Measurements from ENCODE around the gene REEP5. TPM values are rescaled to one million over a fixed set of nuclear protein-coding genes. Genes with fewer than 3 reads are reported as not detected.

The REEP5 gene
- total and polyA plus RNA-seq, 9 of the 15 experiments (the other 6 are each of a cell fraction or from before 2014, with no cell fraction given): 14.7 to 102 (median 36.0) TPM

GRCh38 chr5:112957036-112957808 lies 35.2 kb upstream of the REEP5 start:
- intact Hi-C loops (cut with micrococcal nuclease): no loop called here
- DNase-seq (ENCODE audit: extremely low read depth in 1 of 4, low spot score in 3 of 4) (no peak), ATAC-seq (no peak), FAIRE-seq (no peak)
- TF ChIP-seq SNRNP70 (optimal IDR thresholded peaks at IDR 0.05; ENCODE audit: low read depth, low read length) (no peak), JUNB (CRISPR knock-in tag; conservative IDR thresholded peaks at IDR 0.05) (no peak), EWSR1 (IDR thresholded peaks at IDR 0.05; ENCODE audit: borderline replicate concordance, low read depth, partially characterized antibody) (no peak)
- Histone ChIP-seq H3K79me2 (ENCODE audit: control insufficient read depth, insufficient read depth, low read length) (no peaks in the 10 kb centered on the region), H3K9me3 (replicated peaks; ENCODE audit: control insufficient read depth, insufficient read depth, low read depth, low read length) (no peaks in the 10 kb centered on the region), H2AFZ (ENCODE audit: low read depth, low read length) (no peak overlapping the region), H3K4me2 (ENCODE audit: insufficient read depth, low read length) (no peak overlapping the region), H4K20me1 (replicated peaks; ENCODE audit: control insufficient read depth, insufficient read depth, low read length) (no peaks in the 10 kb centered on the region), H3K27ac (ENCODE audit: extremely low read depth, low read depth, low read length) (no peak overlapping the region), H3K27me3 (ENCODE audit: control insufficient read depth in 2 of 2, insufficient read depth in 2 of 2, low read length in 2 of 2) (no peaks in the 10 kb centered on the region), H3K4me1 (replicated peaks in 1 of 2; ENCODE audit: control insufficient read depth in 2 of 2, insufficient read depth in 2 of 2, low read length in 2 of 2) (peaks cover 5 to 6% of the 10 kb centered on the region in 2 experiments; a peak in 4 of 5 replicates), H3K36me3 (ENCODE audit: control insufficient read depth, insufficient read depth, low read length) (no peaks in the 10 kb centered on the region), H3K4me3 (no peak overlapping the region), H3K9ac (ENCODE audit: insufficient read depth in 1 of 2, low read depth in 2 of 2, low read length in 2 of 2) (no peak overlapping the region), H3K9me1 (ENCODE audit: control insufficient read depth, insufficient read depth, low read length) (no peaks in the 10 kb centered on the region)
- BruUV-seq (replicated peaks): no TSS peak
- in situ Hi-C loops (cut with MboI): no loop called here
- CTCF ChIA-PET (ENCODE audit: low intra/inter-chr PET ratio): interaction anchor here (0.6 kb wide), 1 partner anchor 26 kb away, joined by 3 read pairs; no protein-coding TSS in a partner anchor
- WGBS (ENCODE audit: insufficient coverage, low coverage, missing lambda C conversion rate): 32% methylated on average over 2 of the region's 2 CpGs
- POLR2A ChIA-PET: interaction anchor here (0.7 kb wide), 1 partner anchor 186 kb away, joined by 3 read pairs; no protein-coding TSS in a partner anchor

DNA sequence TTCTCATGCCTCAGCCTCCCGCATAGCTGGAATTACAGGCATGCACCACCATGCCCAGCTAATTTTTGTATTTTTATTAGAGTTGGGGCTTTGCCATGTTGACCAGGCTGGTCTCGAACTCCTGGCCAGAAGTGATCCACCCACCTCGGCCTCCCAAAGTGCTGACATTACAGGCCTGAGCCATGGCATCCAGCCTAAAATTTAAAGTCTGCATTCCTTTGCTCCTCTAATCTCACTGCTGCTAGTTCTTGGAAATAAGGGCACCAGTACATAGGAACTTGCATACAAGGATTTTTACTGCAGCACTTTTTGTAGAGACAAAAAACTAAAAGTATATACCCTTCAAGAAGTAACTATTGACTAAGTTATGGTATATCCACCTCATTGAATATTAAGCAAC lies 34.6 kb upstream of the REEP5 start:
- CTCF ChIA-PET (ENCODE audit: low intra/inter-chr PET ratio): no interaction called here
- FAIRE-seq: no peak
- DNase-seq (ENCODE audit: extremely low read depth in 1 of 4, low spot score in 3 of 4): no peak

More for the DNA sequence above, 34.6 kb upstream of the REEP5 start:
- BruUV-seq (replicated peaks): no TSS peak
- Histone ChIP-seq H3K9me3 (replicated peaks; ENCODE audit: control insufficient read depth, insufficient read depth, low read depth, low read length) (no peaks in the 10 kb centered on the region), H3K4me3 (no peak overlapping the region), H3K4me1 (replicated peaks in 1 of 2; ENCODE audit: control insufficient read depth in 2 of 2, insufficient read depth in 2 of 2, low read length in 2 of 2) (peaks cover 5 to 6% of the 10 kb centered on the region in 2 experiments; a peak in 4 of 5 replicates), H3K9ac (ENCODE audit: insufficient read depth in 1 of 2, low read depth in 2 of 2, low read length in 2 of 2) (no peak overlapping the region), H3K36me3 (ENCODE audit: control insufficient read depth, insufficient read depth, low read length) (no peaks in the 10 kb centered on the region), H3K27me3 (ENCODE audit: control insufficient read depth in 2 of 2, insufficient read depth in 2 of 2, low read length in 2 of 2) (no peaks in the 10 kb centered on the region), H3K27ac (ENCODE audit: extremely low read depth, low read depth, low read length) (no peak overlapping the region), H4K20me1 (replicated peaks; ENCODE audit: control insufficient read depth, insufficient read depth, low read length) (no peaks in the 10 kb centered on the region), H3K79me2 (ENCODE audit: control insufficient read depth, insufficient read depth, low read length) (no peaks in the 10 kb centered on the region), H2AFZ (ENCODE audit: low read depth, low read length) (no peak overlapping the region), H3K4me2 (ENCODE audit: insufficient read depth, low read length) (no peak overlapping the region), H3K9me1 (ENCODE audit: control insufficient read depth, insufficient read depth, low read length) (no peaks in the 10 kb centered on the region)
- intact Hi-C loops (cut with micrococcal nuclease) (no loop called here), in situ Hi-C loops (cut with MboI) (no loop called here)
- no peak for TF ChIP-seq PURB (CRISPR knock-in tag; IDR thresholded peaks at IDR 0.05; ENCODE audit: low read depth)
- TF ChIP-seq DACH1 (IDR thresholded peaks at IDR 0.05; ENCODE audit: partially characterized antibody): peak; percentile 19
- 48% methylated on average over 3 of the region's 3 CpGs for WGBS (ENCODE audit: insufficient coverage, low coverage, missing lambda C conversion rate)
- POLR2A ChIA-PET: interaction anchor here (0.7 kb wide), 1 partner anchor 187 kb away, joined by 3 read pairs; no protein-coding TSS in a partner anchor
- no peak for ATAC-seq
